ENCODE measurements around the gene PCSK7.
"Not testable (repeated sequence)": the region's sequence is repeated elsewhere in the genome, so short reads cannot be mapped to it uniquely, and the experiment has no call there.

The PCSK7 gene

DNA sequence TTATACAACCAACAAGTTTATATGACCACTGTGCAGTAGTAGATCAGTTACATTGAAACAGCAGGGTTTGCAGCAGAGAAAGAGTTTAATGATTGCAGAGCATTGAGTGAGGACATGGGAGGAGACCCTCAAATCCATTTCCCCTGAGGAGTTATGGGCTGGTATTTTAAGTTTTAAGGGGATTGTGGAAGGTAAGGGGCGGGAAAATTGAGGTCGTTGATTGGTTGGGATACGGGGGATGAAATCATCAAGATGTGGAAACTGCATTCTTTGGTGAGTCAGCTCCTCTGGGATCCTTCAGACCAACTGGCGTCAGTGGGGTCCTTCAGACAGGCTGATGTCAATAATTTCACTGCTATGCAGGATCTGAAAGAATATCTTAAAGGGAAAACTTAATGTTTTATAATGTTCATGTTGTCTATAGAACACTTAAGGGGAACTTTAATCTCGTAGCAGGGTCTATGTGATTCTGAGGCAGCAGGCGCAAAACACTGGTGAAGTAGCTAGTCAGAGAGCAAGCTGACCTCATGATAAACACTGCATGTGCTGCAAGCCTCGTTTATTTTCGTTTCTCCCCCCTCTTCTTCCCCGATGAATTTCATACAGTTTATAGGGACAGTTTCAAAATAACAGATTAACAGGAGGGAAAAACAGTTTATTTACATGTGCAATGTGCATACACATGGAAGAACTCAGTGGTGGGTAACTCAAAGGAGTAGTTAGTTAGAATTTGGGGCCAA lies 41.8 kb upstream of the PCSK7 start:
- Histone ChIP-seq H3K36me3 (ENCODE audit: low read depth) (peaks cover 12% of the 10 kb centered on the region; the same call in 1 of the 2 replicates), H3K4me3 (ENCODE audit: severe bottlenecking) (no peak overlapping the region), H3K4me1 (ENCODE audit: insufficient read depth, poor library complexity, severe bottlenecking) (peaks cover 11% of the 10 kb centered on the region), H3K27me3 (ENCODE audit: insufficient read depth, poor library complexity, severe bottlenecking) (no peaks in the 10 kb centered on the region), H3K9me3 (ENCODE audit: severe bottlenecking) (no peaks in the 10 kb centered on the region), H3K27ac (ENCODE audit: poor library complexity, severe bottlenecking) (no peak overlapping the region)
- TF ChIP-seq, protein P1, sequence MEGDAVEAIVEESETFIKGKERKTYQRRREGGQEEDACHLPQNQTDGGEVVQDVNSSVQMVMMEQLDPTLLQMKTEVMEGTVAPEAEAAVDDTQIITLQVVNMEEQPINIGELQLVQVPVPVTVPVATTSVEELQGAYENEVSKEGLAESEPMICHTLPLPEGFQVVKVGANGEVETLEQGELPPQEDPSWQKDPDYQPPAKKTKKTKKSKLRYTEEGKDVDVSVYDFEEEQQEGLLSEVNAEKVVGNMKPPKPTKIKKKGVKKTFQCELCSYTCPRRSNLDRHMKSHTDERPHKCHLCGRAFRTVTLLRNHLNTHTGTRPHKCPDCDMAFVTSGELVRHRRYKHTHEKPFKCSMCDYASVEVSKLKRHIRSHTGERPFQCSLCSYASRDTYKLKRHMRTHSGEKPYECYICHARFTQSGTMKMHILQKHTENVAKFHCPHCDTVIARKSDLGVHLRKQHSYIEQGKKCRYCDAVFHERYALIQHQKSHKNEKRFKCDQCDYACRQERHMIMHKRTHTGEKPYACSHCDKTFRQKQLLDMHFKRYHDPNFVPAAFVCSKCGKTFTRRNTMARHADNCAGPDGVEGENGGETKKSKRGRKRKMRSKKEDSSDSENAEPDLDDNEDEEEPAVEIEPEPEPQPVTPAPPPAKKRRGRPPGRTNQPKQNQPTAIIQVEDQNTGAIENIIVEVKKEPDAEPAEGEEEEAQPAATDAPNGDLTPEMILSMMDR (IDR thresholded peaks at IDR 0.05; ENCODE audit: poor library complexity, severe bottlenecking) = no peak
- ATAC-seq (ENCODE audit: low read depth) (peak; percentile 81), DNase-seq (ENCODE audit: low spot score) (no peak)

DNA sequence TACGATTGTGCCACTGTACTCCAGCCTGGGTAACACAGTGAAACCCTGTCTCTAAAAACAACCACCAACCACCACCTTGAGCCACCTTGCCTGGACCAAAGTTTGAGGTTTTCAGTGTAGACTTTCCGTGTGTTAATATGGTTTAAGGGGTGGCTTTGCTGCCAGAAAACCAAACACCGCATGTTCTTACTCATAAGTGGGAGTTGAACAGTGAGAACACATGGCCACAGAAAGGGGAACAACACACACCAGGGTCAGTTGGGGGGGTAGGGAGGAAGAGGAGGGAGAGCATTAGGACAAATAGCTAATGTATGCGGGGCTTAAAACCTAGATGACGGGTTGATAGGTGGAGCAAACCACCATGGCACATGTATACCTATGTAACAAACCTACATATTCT lies 40.3 kb upstream of the PCSK7 start:
- not testable (repeated sequence) for ATAC-seq (ENCODE audit: low read depth)

DNA sequence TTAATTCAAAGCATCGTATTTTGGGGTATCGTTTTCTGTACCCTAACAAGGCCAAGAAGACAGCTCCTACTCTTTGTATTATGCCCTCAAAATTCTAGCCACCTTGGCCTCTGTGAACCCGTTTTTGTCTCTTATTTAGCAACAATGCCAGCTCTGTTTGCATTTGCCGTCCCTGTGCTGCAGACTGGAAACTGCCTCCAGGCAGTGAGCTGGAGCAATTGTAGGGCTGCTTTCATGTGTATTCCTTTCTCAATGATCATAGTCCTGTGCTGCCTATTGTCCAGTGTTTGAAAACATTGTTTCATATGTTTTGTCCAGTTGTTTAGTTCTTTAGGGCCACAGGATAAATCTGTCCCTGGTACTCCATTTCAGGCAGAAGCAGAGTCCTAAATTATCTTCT lies 39.3 kb upstream of the PCSK7 start:
- Histone ChIP-seq H3K4me1 (ENCODE audit: insufficient read depth, poor library complexity, severe bottlenecking) (peaks cover 11% of the 10 kb centered on the region), H3K4me3 (ENCODE audit: severe bottlenecking) (no peak overlapping the region), H3K27me3 (ENCODE audit: insufficient read depth, poor library complexity, severe bottlenecking) (no peaks in the 10 kb centered on the region), H3K36me3 (ENCODE audit: low read depth) (peaks cover 15% of the 10 kb centered on the region), H3K27ac (ENCODE audit: poor library complexity, severe bottlenecking) (no peak overlapping the region), H3K9me3 (ENCODE audit: severe bottlenecking) (no peaks in the 10 kb centered on the region)
- TF ChIP-seq, protein P1 (IDR thresholded peaks at IDR 0.05; ENCODE audit: poor library complexity, severe bottlenecking) = no peak
- ATAC-seq (ENCODE audit: low read depth) (no peak), DNase-seq (ENCODE audit: low spot score) (no peak)

More for the DNA sequence above, 40.3 kb upstream of the PCSK7 start:
- not testable (repeated sequence) for H3K4me3 ChIP-seq (ENCODE audit: severe bottlenecking); H3K27me3 ChIP-seq (ENCODE audit: insufficient read depth, poor library complexity, severe bottlenecking); DNase-seq (ENCODE audit: low spot score); H3K27ac ChIP-seq (ENCODE audit: poor library complexity, severe bottlenecking); H3K9me3 ChIP-seq (ENCODE audit: severe bottlenecking)
- Histone ChIP-seq H3K36me3 (ENCODE audit: low read depth) (peaks cover 12% of the 10 kb centered on the region; the same call in 1 of the 2 replicates), H3K4me1 (ENCODE audit: insufficient read depth, poor library complexity, severe bottlenecking) (peaks cover 11% of the 10 kb centered on the region)

DNA sequence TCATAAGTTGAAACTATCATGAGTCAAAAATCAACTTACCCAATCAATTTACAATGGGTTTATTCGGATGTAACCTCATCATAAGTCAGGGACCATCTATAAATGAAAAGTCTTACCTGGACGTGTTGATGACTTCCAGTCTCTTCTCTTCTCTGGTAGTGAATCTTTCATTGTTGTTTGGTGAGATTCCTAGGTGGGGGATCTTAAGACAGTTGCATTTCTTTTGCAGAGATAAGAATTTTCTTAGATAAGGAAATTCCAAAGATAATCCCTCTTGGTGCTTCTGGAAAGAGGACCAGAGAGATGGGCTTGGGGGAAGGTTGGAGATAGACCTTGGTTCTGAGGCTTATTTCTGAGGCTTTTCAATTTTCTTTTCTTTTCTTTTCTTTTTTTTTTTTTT lies 38.0 kb upstream of the PCSK7 start:
- H3K27ac ChIP-seq (ENCODE audit: poor library complexity, severe bottlenecking) = no peak overlapping the region
- DNase-seq (ENCODE audit: low spot score) (no peak), ATAC-seq (ENCODE audit: low read depth) (no peak)
- H3K36me3 ChIP-seq (ENCODE audit: low read depth) = peaks cover 18% of the 10 kb centered on the region
- no peaks in the 10 kb centered on the region for H3K27me3 ChIP-seq (ENCODE audit: insufficient read depth, poor library complexity, severe bottlenecking)
- H3K4me1 ChIP-seq (ENCODE audit: insufficient read depth, poor library complexity, severe bottlenecking) = peaks cover 11% of the 10 kb centered on the region
- H3K4me3 ChIP-seq (ENCODE audit: severe bottlenecking) = no peak overlapping the region
- no peaks in the 10 kb centered on the region for H3K9me3 ChIP-seq (ENCODE audit: severe bottlenecking)
- TF ChIP-seq, protein P1 (IDR thresholded peaks at IDR 0.05; ENCODE audit: poor library complexity, severe bottlenecking) = no peak

DNA sequence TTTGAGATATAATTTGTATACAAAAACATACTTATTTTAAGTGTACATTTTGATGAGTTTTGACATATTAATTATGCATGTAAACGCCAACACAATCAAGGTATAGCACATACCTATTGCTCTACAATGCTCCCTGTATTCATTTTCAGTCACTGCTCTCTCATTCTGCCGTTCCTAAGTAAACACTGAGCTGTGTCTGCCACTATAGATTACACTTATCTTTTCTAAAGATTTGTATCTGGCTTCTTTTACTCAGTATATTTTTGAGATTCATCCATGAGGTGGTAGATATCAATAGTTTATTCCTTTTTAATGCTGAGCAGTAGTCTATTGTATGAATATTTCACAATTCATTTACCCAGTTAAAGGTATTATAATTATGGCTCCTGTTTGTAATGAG lies 33.9 kb upstream of the PCSK7 start:
- no peaks in the 10 kb centered on the region for H3K4me1 ChIP-seq (ENCODE audit: insufficient read depth, poor library complexity, severe bottlenecking)
- no peak overlapping the region for H3K27ac ChIP-seq (ENCODE audit: poor library complexity, severe bottlenecking)
- TF ChIP-seq, protein P1 (IDR thresholded peaks at IDR 0.05; ENCODE audit: poor library complexity, severe bottlenecking) = no peak
- H3K9me3 ChIP-seq (ENCODE audit: severe bottlenecking) = no peaks in the 10 kb centered on the region
- no peak overlapping the region for H3K4me3 ChIP-seq (ENCODE audit: severe bottlenecking)
- no peak for DNase-seq (ENCODE audit: low spot score)
- no peak for ATAC-seq (ENCODE audit: low read depth)
- H3K27me3 ChIP-seq (ENCODE audit: insufficient read depth, poor library complexity, severe bottlenecking) = no peaks in the 10 kb centered on the region
- H3K36me3 ChIP-seq (ENCODE audit: low read depth) = peaks cover 20% of the 10 kb centered on the region

DNA sequence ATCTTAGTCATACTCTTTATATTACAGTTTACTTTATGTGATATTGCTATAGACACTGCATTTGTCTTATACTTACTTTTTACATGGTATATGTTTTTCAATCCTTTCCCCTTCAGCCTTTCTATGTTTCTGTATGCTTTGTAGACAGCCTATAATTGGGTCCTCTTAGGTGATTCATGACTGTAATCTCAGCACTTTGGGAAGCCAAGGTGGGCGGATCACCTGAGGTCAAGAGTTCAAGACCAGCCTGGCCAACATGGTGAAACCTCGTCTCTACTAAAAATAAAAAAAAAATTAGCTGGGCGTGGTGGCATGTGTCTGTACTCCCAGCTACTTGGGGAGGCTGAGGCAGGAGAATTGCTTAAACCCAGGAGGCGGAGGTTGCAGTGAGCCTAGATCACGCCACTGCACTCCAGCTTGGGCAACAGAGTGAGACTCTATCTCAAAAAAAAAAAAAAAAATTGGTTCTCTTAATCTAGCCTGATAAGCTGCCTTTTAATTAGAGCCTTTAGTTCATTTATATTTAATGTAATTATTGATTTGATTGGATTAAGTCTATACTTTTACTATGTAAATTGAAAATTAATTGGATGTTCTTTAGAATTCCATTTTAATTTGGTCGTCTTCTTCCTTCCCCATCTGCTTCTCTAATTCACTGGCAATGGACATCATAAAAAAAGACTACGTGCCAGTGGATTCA lies 32.9 kb upstream of the PCSK7 start:
- DNase-seq (ENCODE audit: low spot score); H3K4me3 ChIP-seq (ENCODE audit: severe bottlenecking); ATAC-seq (ENCODE audit: low read depth); H3K27ac ChIP-seq (ENCODE audit: poor library complexity, severe bottlenecking); H3K27me3 ChIP-seq (ENCODE audit: insufficient read depth, poor library complexity, severe bottlenecking); H3K4me1 ChIP-seq (ENCODE audit: insufficient read depth, poor library complexity, severe bottlenecking); H3K9me3 ChIP-seq (ENCODE audit: severe bottlenecking): not testable (repeated sequence)
- H3K36me3 ChIP-seq (ENCODE audit: low read depth) = peaks cover 24% of the 10 kb centered on the region
